H9 (cell line): ENCODE data around the gene NEGR1. TPM values are rescaled to one million over a fixed set of nuclear protein-coding genes. Genes with fewer than 3 reads are reported as not detected.

Experiments used
- DNase-seq: peaks from one replicate; pipeline ENCODE4 v3.0.0-alpha.2; 2017
- H2AFZ ChIP-seq: one replicate; pipeline ENCODE4 v1.6.1; 2013; ENCODE audit warnings: mild to moderate bottlenecking, low read length, control low read depth, moderate library complexity
- H2AK5ac ChIP-seq: 2 replicates; pipeline ENCODE4 v1.6.1; 2013; ENCODE audit warnings: low read length, control low read depth, mixed read lengths; ENCODE audit not compliant: insufficient read length
- H2BK120ac ChIP-seq: one replicate; pipeline ENCODE4 v1.6.1; 2013; ENCODE audit warnings: low read depth, mild to moderate bottlenecking, low read length, control low read depth, inconsistent platforms; ENCODE audit not compliant: poor library complexity, severe bottlenecking
- H2BK12ac ChIP-seq: 2 replicates; pipeline ENCODE4 v1.6.1; 2013; ENCODE audit warnings: low read length, control low read depth, mixed read lengths, low read depth; ENCODE audit not compliant: insufficient read length
- H2BK15ac ChIP-seq: 2 replicates; pipeline ENCODE4 v1.6.1; 2013; ENCODE audit warnings: low read depth, low read length, control low read depth
- H2BK20ac ChIP-seq: one replicate; pipeline ENCODE4 v1.6.1; 2013; ENCODE audit warnings: low read depth, mild to moderate bottlenecking, low read length, control low read depth, inconsistent platforms; ENCODE audit not compliant: poor library complexity, severe bottlenecking
- H2BK5ac ChIP-seq: 2 replicates; pipeline ENCODE4 v1.6.1; 2013; ENCODE audit warnings: low read length, control low read depth, mixed read lengths; ENCODE audit not compliant: insufficient read length
- H3K14ac ChIP-seq: 2 replicates; pipeline ENCODE4 v1.6.1; 2013; ENCODE audit warnings: low read length, control low read depth; ENCODE audit not compliant: insufficient read depth
- H3K18ac ChIP-seq: 2 replicates; pipeline ENCODE4 v1.6.1; 2013; ENCODE audit warnings: low read depth, mild to moderate bottlenecking, mixed read lengths, low read length, control low read depth; ENCODE audit not compliant: insufficient read length
- H3K23ac ChIP-seq: 2 replicates; pipeline ENCODE4 v1.6.1; 2013; ENCODE audit warnings: low read length, control low read depth, mixed read lengths, low read depth; ENCODE audit not compliant: insufficient read length
- H3K23me2 ChIP-seq: 2 replicates; pipeline ENCODE4 v1.6.1; 2013; ENCODE audit warnings: low read depth, mild to moderate bottlenecking, mixed read lengths, low read length, control low read depth; ENCODE audit not compliant: insufficient read length, poor library complexity, severe bottlenecking
- H3K27ac ChIP-seq: 2 replicates; pipeline ENCODE4 v1.5.1; 2013; ENCODE audit warnings: low read length, control low read depth, mixed read lengths, low read depth; ENCODE audit not compliant: insufficient read length
- H3K27me3 ChIP-seq: 2 replicates; pipeline ENCODE4 v1.6.1; 2013; ENCODE audit warnings: low read length, control low read depth, inconsistent platforms; ENCODE audit not compliant: insufficient read depth
- H3K4ac ChIP-seq: 2 replicates; pipeline ENCODE4 v1.6.1; 2013; ENCODE audit warnings: low read depth, mild to moderate bottlenecking, control low read depth, inconsistent platforms, low read length, moderate library complexity
- H3K4me1 ChIP-seq: 2 replicates; pipeline ENCODE4 v1.6.1; 2013; ENCODE audit warnings: low read length, control low read depth, inconsistent platforms; ENCODE audit not compliant: insufficient read depth
- H3K4me2 ChIP-seq: 2 replicates; pipeline ENCODE4 v1.6.1; 2013; ENCODE audit warnings: low read length, control low read depth, mixed read lengths; ENCODE audit not compliant: insufficient read length, insufficient read depth
- H3K56ac ChIP-seq: 2 replicates; pipeline ENCODE4 v1.6.1; 2013; ENCODE audit warnings: low read depth, mild to moderate bottlenecking, mixed read lengths, low read length, control low read depth; ENCODE audit not compliant: insufficient read length
- H3K79me1 ChIP-seq: 2 replicates; pipeline ENCODE4 v1.6.1; 2013; ENCODE audit warnings: low read depth, mild to moderate bottlenecking, moderate library complexity, low read length, control low read depth, inconsistent platforms; ENCODE audit not compliant: insufficient read depth, poor library complexity, severe bottlenecking
- H3K79me2 ChIP-seq: 2 replicates; pipeline ENCODE4 v1.6.1; 2013; ENCODE audit warnings: low read length, control low read depth, inconsistent platforms; ENCODE audit not compliant: insufficient read depth
- H3K9ac ChIP-seq: 2 replicates; pipeline ENCODE4 v1.6.1; 2013; ENCODE audit warnings: low read length, control low read depth, mixed read lengths; ENCODE audit not compliant: insufficient read length; ENCODE audit errors: extremely low read depth
- H3K9me3 ChIP-seq: one replicate; pipeline ENCODE4 v1.6.1; 2013; ENCODE audit warnings: low read depth, low read length, inconsistent platforms; ENCODE audit not compliant: control insufficient read depth
- H3T11ph ChIP-seq: one replicate; pipeline ENCODE4 v1.6.1; 2013; ENCODE audit warnings: mild to moderate bottlenecking, low read length, control low read depth, inconsistent platforms
- H4K20me1 ChIP-seq: one replicate; pipeline ENCODE4 v1.6.1; 2013; ENCODE audit not compliant: control insufficient read depth, insufficient read length, insufficient read depth
- H4K5ac ChIP-seq: 2 replicates; pipeline ENCODE4 v1.6.1; 2013; ENCODE audit warnings: low read depth, mild to moderate bottlenecking, mixed read lengths, low read length, control low read depth; ENCODE audit not compliant: insufficient read length
- H4K8ac ChIP-seq: replicated peaks from 2 replicates; pipeline ENCODE4 v1.6.1; 2013; ENCODE audit warnings: low read length, control low read depth, mixed read lengths, low read depth; ENCODE audit not compliant: insufficient read length
- H4K91ac ChIP-seq: 2 replicates; pipeline ENCODE4 v1.6.1; 2013; ENCODE audit warnings: low read depth, mild to moderate bottlenecking, moderate library complexity, mixed read lengths, low read length, control low read depth; ENCODE audit not compliant: insufficient read length
- H3K27ac Mint-ChIP-seq, 3 experiments: 2 replicates in 2 of 3; 3 replicates in 1 of 3; pipeline ENCODE4 v1.8.0; 2020 to 2021; ENCODE audit warnings: mixed read lengths in 3 of 3, mild to moderate bottlenecking in 1 of 3, moderate library complexity in 1 of 3
- H3K27me3 Mint-ChIP-seq: 2 replicates; pipeline ENCODE4 v1.8.0; 2021; ENCODE audit warnings: low read depth, mild to moderate bottlenecking, moderate library complexity, mixed read lengths
- H3K36me3 Mint-ChIP-seq, 3 experiments: 2 replicates in 2 of 3; 3 replicates in 1 of 3; pipeline ENCODE4 v1.8.0; 2020 to 2021; ENCODE audit warnings: low read depth in 3 of 3, mixed read lengths in 3 of 3; ENCODE audit not compliant: insufficient read depth in 1 of 3
- H3K4me1 Mint-ChIP-seq, 2 experiments: 2 replicates each; pipeline ENCODE4 v1.8.0; 2020; ENCODE audit warnings: mixed read lengths in 2 of 2
- H3K4me3 Mint-ChIP-seq, 2 experiments: 2 replicates in 1 of 2; 3 replicates in 1 of 2; pipeline ENCODE4 v1.8.0; 2020 to 2021; ENCODE audit warnings: mild to moderate bottlenecking in 2 of 2, mixed read lengths in 2 of 2, moderate library complexity in 1 of 2
- H3K9me3 Mint-ChIP-seq, 2 experiments: 2 replicates in 1 of 2; 3 replicates in 1 of 2; pipeline ENCODE4 v1.8.0; 2020; ENCODE audit warnings: mild to moderate bottlenecking in 2 of 2, mixed read lengths in 2 of 2, moderate library complexity in 1 of 2
- WGBS: extraction: QIAGEN DNeasy Blood & Tissue Kit; methylation state at CpG from one replicate; pipeline ENCODE4 v1.1.7; 2013; ENCODE audit warnings: missing lambda C conversion rate, low lambda C conversion rate, mixed read lengths; ENCODE audit not compliant: insufficient read length; ENCODE audit errors: extremely low coverage; 5-methylcytosine and 5-hydroxymethylcytosine counted together
- total RNA-seq: library from RNA; stranded (reverse); gene quantifications from 2 replicates; pipeline ENCODE4 v1.2.1, GENCODE V29; 2021
- TF ChIP-seq, protein P1 (sequence below): fragments of 200-600 bp; sonication (generic); conservative IDR thresholded peaks from 3 replicates; pipeline ENCODE4 v1.8.0; 2021; ENCODE audit warnings: antibody characterized with exemption, mild to moderate bottlenecking

Gene NEGR1
- total RNA-seq, 1 experiment from 2014 or later: 0.13 TPM

DNA sequence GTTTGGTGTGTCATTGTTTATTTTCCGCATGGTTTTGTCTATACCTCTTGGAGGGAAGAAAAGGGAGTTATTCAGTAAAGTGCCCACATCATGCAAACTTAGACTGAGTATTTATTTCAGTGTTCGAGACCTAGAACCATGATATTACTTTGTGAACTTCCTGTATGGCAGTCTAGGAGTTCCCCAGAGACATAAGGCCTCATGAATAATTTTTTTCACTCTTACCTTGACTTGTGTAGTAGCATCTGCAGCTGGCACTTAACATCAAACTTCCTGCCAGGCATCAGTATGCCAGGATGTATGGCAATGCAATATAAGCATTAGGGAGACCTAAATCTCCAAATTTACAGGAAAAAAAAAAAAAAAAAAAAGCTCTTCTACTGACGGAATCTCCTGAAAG is 287.7 kb downstream of the NEGR1 start:
- Histone ChIP-seq H3K9me3 (no peaks in the 10 kb centered on the region), H3K79me2 (no peaks in the 10 kb centered on the region), H2AFZ (no peak overlapping the region), H3K23me2 (no peaks in the 10 kb centered on the region), H3T11ph (no peak overlapping the region), H3K27ac (no peak overlapping the region), H4K5ac (no peak overlapping the region), H2BK20ac (no peak overlapping the region), H4K91ac (no peak overlapping the region), H3K79me1 (no peaks in the 10 kb centered on the region), H3K23ac (no peak overlapping the region), H3K4ac (no peak overlapping the region), H3K14ac (no peak overlapping the region), H2BK12ac (no peak overlapping the region), H2AK5ac (no peak overlapping the region), H2BK15ac (no peak overlapping the region), H4K8ac (no peak overlapping the region), H3K4me1 (no peaks in the 10 kb centered on the region; the same call in 1 of the 2 replicates), H3K9ac (no peak overlapping the region), H3K4me2 (no peak overlapping the region), H2BK120ac (no peak overlapping the region), H3K27me3 (no peaks in the 10 kb centered on the region), H4K20me1 (no peaks in the 10 kb centered on the region), H3K18ac (no peak overlapping the region), H2BK5ac (no peak overlapping the region), H3K56ac (no peak overlapping the region)
- H3K4me3 Mint-ChIP-seq: no peak overlapping the region
- no peaks in the 10 kb centered on the region for H3K9me3 Mint-ChIP-seq
- H3K27ac Mint-ChIP-seq: no peak overlapping the region
- H3K36me3 Mint-ChIP-seq: no peaks in the 10 kb centered on the region
- no CpG with 5 or more reads among the region's 3 CpGs for WGBS
- H3K27me3 Mint-ChIP-seq: no peaks in the 10 kb centered on the region
- DNase-seq: no peak
- TF ChIP-seq, protein P1, sequence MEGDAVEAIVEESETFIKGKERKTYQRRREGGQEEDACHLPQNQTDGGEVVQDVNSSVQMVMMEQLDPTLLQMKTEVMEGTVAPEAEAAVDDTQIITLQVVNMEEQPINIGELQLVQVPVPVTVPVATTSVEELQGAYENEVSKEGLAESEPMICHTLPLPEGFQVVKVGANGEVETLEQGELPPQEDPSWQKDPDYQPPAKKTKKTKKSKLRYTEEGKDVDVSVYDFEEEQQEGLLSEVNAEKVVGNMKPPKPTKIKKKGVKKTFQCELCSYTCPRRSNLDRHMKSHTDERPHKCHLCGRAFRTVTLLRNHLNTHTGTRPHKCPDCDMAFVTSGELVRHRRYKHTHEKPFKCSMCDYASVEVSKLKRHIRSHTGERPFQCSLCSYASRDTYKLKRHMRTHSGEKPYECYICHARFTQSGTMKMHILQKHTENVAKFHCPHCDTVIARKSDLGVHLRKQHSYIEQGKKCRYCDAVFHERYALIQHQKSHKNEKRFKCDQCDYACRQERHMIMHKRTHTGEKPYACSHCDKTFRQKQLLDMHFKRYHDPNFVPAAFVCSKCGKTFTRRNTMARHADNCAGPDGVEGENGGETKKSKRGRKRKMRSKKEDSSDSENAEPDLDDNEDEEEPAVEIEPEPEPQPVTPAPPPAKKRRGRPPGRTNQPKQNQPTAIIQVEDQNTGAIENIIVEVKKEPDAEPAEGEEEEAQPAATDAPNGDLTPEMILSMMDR: no peak
- H3K4me1 Mint-ChIP-seq: peaks cover 4 to 7% of the 10 kb centered on the region in 2 experiments
